ENCODE results near the gene TULP4.
"Not testable (repeated sequence)": the region's sequence is repeated elsewhere in the genome, so short reads cannot be mapped to it uniquely, and the experiment has no call there.

Gene TULP4

GRCh38 chr6:158431560-158431959 lies 119.3 kb downstream of the TULP4 start:
- no peak for DNase-seq

GRCh38 chr6:158437571-158437970 lies 125.3 kb downstream of the TULP4 start:
- DNase-seq = no peak

GRCh38 chr6:158438226-158438625 lies 126.0 kb downstream of the TULP4 start:
- DNase-seq = no peak

- DNase-seq = no peak
These were observed 127.0 kb downstream of the TULP4 start for GRCh38 chr6:158439255-158439654.

- DNase-seq = no peak
These were observed 129.5 kb downstream of the TULP4 start for GRCh38 chr6:158441716-158442215.

DNA sequence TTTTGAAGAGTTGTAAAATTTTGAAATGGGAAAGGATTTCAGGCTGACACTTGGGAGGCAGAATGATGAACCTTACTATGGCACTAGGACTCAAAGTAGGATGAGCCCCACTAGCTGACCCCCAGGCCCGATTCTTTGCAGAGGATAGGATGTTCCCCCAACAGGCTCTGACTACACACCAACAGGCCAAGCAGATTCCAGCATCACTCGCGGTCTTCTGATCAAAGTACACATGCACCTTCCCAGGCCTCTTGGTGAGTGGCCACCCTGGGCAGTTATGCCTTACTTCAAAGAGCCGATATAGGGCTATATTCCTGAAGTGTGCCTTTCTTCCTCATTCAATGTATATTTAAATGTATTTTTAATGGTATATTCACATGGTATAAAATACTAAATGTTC lies 130.0 kb downstream of the TULP4 start:
- DNase-seq = no peak

- DNase-seq = no peak
These were observed 133.3 kb downstream of the TULP4 start for GRCh38 chr6:158445426-158446085.

DNA sequence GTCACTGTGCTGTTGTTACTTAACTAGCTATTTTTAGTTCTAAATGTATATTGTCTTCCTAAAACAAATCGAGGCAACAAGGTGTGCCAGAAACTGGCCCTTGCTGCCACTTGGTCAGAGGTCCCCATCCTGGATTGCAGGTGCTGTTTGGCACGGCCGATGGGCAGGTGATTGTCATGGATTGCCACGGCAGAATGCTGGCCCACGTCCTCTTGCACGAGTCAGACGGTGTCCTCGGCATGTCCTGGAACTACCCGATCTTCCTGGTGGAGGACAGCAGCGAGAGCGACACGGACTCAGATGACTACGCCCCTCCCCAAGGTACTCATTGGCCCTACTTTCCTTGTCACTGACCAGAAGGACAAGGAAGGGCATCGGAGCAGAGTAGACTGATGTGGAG lies 136.6 kb downstream of the TULP4 start:
- DNase-seq = no peak

DNA sequence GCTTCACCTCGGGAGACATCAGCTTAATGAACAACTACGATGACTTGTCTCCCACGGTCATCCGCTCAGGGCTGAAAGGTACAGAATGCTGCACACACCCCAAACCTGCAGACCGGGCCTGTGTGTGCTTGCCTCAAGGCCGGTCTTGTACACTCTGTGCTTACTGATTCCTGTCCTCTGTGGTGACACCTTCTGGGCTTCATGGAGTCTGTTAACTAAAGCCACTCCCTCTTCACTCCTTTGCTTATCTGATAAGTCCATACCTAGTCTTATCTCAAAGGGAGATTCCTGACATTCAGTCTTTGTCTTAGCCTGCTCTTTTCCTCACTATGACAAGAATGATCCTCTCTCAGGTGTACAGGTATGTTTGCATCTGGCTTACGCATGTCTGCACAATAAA lies 139.9 kb downstream of the TULP4 start:
- no peak for DNase-seq

DNA sequence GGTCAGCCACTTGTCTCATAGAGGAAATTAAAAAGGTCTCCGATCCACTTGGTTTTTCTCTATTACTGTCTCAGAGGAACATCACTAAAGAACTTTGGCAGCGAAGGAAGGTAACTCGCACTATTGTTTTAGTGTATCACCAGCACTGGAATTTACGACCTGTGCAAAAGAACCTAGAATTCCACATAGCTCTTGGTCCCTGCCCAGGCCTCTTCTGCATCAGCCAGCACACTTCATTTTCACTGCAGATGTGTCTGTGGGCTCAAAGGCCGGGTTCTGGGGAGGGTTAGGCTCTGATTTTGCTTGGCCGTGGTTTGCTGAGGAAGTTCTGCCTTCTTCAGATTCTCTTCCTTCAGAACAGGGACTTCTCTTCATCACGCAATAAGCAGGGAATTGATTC lies 144.9 kb downstream of the TULP4 start:
- no peak for DNase-seq

DNA sequence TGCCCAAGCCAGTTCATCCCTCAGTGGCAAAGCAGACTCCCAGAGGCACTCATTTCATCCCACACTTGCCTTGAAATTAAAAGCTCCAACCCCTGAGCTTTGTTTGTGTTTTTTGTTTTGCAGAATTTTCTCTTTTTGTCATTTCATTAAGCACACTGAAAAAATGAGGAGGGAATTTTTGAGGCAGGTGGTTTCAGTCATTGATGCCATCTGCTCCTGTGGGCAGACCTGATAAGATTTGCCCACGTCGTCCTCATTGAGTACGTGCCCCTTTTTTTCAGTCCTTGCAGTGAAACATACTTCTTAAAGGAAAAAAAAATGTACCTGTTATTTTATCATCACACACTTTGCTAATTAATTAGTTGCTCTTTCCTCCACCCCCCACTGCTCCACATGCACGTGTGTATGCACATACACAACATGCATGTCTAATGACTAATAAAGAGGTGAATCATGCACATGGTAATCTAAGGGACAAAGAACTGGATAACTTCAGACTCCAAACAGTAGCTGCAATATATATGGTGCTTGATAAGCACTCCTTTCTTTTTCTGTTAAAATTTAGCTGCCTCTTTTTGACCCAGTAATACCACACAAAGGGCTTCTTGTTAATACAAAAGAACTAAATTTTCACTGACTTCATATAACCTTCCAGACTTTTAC lies 145.5 kb downstream of the TULP4 start:
- no peak for DNase-seq

DNA sequence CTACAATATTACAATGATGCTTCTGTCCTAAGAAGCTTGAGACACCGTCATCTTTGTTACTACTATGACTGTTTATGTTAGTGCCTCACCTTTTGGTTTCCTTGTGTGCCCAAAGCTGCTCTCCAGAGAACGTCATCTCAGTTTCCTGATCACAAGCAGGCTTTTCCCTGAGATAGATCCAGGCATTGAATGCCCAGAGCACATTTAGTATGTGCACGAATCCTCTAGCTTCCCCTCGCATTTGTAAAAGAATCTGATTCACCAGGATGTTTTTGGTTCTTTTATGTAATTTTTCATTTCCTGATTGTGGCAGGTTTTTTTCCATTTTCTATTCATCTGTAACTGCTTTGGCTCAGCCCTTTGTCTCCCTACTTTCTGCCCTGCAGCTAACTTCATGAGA lies 147.5 kb downstream of the TULP4 start:
- no peak for DNase-seq

- DNase-seq = no peak
These were observed 148.4 kb downstream of the TULP4 start for GRCh38 chr6:158460602-158461169.

GRCh38 chr6:158461954-158462353 lies 149.7 kb downstream of the TULP4 start:
- no peak for DNase-seq

DNA sequence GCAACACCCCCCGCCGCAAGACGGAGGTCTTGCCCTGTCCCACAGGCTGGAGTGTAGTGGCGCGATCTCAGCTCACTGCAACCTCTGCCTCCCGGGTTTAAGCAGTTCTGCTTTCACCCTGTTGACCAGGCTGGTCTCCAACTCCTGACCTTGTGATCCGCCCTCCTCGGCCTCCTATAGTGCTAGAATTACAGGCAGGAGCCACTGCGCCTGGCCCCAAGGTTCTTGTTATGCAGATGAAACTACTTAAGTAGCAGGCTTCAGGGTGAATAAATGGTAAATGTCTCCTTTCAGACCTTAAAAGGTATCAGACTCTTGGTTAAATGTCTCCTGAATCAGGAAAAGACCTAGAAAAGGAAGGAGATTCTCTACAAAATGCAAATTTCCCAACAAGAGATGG lies 152.2 kb downstream of the TULP4 start:
- no peak for DNase-seq

DNA sequence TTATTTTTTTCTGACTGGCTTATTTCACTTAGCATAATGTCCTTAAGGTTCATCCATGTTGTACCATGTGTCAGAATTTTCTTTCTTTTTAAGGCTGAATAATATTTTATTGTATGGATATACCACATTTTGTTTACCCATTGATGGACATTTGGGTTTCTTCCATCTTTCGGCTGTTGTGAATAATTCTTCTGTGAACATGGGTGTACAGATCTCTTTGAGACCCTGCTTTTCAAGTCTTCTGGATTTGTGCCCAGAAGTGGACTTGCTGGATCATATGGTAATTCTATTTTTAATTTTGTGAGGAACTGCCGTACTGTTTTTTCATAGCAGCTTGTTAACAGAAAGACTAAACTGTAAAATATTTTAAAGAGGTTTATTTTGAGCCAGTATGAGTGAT lies 153.0 kb downstream of the TULP4 start:
- no peak for DNase-seq

GRCh38 chr6:158465747-158466146 lies 153.5 kb downstream of the TULP4 start:
- no peak for DNase-seq

- peak; percentile 65 to 78 for DNase-seq
These were observed 155.7 kb downstream of the TULP4 start for GRCh38 chr6:158467923-158468322.

DNA sequence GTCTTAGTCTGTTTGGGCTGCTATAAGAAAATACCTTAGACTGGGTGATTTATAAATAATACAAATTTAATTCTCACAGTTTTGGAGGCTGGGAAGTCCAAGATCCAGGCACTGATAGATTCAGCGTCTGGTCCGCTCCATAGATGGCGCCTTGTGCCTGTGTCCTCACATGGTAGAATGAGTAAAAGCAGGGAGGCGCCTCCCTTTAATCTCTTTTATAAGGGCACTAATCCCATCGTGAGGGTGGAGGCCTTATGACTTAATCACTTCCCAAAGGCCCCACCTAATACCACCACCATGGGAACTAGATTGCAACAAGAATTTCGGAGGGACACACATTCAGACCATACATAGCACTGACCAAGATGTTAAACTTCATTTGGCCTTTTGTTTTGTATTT lies 156.4 kb downstream of the TULP4 start:
- peak; percentile 16 to 17 for DNase-seq

DNA sequence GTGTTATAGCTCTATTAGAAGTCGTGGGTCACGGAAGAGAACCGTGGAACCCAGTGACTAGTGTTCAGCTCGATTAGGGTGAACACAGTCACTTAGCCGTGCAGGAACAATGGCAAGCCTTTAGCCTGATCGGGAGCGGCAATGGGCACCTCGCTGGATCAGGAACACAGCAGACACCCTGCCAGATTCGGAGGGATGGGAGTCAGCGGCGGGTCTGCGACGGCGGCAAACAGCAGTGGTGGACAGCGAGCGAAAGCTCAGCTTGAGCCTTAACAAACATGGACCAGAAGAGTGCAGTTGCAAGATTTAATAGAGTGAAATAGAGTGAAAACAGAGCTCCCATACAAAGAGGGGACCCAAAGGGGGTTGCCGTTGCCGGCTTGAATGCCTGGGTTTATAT lies 157.8 kb downstream of the TULP4 start:
- DNase-seq = not testable (repeated sequence)

GRCh38 chr6:158471339-158471738 lies 159.1 kb downstream of the TULP4 start:
- no peak for DNase-seq

DNA sequence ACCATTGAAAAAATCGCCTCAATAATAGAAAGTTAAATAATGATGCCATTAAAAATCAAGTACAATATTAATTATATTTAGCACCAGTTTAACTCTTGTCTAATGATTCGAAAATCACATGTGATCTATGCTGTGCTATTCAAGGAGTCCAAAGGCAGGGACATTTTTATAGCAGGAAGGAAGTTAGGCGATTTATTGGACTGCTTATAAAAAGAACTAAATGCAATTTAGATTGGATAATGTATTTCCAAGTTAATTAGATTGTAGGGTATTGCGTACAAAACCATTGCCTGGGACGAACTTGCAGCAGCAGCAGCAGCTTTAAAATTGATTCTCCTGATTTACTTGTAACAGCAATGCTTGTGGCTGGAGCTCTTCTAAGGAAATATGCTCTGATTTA lies 160.2 kb downstream of the TULP4 start:
- no peak for DNase-seq

DNA sequence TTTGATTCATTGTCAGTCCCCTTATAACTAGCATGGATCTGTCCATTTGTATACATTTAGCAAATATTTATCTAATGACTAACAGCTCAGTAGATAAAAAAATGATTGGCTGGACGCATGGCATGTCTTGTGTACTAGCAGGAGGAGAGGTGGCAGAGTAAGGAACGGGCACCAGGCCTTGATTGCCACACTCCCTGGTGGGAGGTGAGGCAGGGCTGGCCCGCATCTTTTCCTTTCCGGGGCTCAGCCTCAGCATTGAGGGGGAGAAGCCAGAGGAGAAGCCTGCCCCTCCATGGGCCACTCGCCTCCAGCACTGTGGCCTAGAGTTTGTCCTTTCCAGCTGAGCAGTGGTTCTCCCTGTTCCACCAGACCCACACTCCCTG lies 162.7 kb downstream of the TULP4 start:
- DNase-seq = peak in 1 of 2 experiments; percentile 67

All from NCI-H1930 (cell line).